NOMO-1 treated with DMSO at 0.1 percent for 48 hours (cell line): Measurements from ENCODE around the gene ZNF431.
A peak's percentile ranks its signal among the peaks of the same experiment; 100 is the strongest.
"Not testable (repeated sequence)": the region's sequence is repeated elsewhere in the genome, so short reads cannot be mapped to it uniquely, and the experiment has no call there.

Experiments used
- DNase-seq: peaks from one replicate; lab custom pipeline; 2025; ENCODE audit not compliant: unreplicated experiment; lab: John Stamatoyannopoulos, UW

The ZNF431 gene

GRCh38 chr19:21143854-21144253 lies 2.0 kb downstream of the ZNF431 start:
- DNase-seq = no peak

GRCh38 chr19:21147540-21147939 lies 5.7 kb downstream of the ZNF431 start:
- no peak for DNase-seq

- DNase-seq = no peak
These were observed 6.8 kb downstream of the ZNF431 start for GRCh38 chr19:21148681-21149080.

GRCh38 chr19:21149877-21150276 lies 8.0 kb downstream of the ZNF431 start:
- DNase-seq = no peak

DNA sequence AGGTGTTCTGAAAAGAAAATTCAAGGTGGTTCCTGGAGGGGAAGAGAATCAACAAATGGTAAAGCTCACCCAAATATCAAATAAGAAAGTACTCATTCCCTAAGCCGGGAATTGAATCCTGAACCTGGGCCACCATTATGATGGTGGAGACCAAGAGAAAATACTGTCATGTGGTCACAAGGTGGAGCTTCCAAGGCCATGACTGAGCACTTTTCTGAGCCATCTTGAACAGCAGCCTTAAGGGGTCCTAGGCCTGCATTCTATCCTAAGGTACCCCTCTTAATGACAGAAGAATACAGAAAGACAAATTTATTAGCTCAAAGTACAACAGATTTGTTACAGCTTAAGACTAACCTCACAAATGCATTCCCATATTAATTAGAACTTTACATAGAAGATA lies 9.6 kb downstream of the ZNF431 start:
- no peak for DNase-seq

DNA sequence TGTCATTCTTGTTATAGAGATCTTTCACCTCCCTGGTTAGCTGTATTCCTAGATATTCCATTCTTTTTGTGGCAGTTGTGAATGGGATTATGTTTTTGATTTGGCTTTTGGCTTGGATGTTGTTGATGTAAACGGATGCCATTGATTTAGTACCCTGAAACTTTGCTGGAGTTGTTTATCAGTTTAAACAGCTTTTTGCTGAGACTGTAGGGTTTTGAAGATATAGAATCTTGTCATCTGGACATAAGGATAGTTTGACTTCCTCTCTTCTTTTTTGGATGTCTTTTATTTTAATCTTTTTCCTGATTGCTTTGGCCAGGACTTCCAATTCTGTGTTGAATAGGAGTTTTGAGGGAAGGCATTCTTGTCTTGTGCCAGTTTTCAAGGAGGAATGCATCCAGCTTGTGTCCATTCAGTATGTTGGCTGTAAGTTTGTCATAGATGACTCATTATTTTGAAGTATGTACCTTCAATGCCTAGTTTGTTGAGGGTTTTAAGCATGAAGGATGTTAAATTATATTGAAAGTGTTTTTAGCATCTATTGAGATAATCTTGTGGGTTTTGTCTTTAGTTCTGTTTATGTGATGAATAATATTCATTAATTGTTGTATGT lies 16.8 kb downstream of the ZNF431 start:
- no peak for DNase-seq

DNA sequence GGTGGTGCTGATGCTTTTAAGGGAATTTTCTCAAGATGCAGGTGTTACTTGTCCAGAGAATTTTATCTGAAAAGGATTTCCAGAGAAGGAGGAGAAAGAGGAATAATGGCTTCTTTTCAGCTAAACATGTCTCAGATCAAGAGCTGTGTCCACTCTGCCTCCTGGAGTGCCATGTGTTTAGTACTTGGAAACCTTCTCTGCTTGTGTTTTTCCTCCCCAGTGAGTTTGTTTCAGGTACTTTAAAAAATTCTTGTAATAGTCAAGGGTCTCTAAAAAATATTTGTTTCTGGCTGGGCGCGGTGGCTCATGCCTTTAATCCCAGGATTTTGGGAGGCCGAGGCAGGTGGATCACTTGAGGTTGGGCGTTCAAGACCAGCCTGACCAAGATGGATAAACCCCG lies 22.7 kb downstream of the ZNF431 start:
- DNase-seq = no peak

- no peak for DNase-seq
These were observed 24.6 kb downstream of the ZNF431 start for GRCh38 chr19:21166436-21166835.

GRCh38 chr19:21197590-21198295 lies 55.9 kb downstream of the ZNF431 start:
- DNase-seq = no peak

- peak; percentile 19 for DNase-seq
These were observed 61.1 kb downstream of the ZNF431 start for GRCh38 chr19:21202865-21203494.

DNA sequence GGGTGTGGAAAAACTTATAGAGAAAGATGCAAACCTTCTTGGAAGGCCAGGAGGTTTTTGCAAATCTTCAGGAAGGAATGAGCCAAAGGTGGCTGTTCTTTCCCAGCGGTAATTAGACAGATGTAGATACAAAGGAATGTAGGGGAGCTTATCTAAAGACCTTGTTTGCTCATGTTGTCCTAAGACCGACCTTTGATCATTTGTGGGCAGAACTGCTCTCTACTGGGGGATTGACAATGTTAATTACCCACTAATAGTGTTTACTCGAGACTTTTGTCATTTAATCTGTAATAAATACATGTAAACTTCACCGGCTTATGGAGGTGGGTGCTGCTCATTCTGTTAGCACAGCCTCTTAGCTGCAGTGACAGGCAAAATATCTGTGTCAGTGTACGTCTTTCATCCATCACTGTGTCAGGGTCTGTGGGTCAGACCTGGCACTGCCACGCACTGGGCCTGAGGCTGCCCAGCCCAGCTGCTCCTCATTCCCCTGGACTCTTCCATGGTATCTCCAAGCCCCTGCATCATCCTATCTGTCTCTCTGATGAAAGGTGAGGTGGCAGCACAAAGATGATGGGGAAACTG lies 68.3 kb downstream of the ZNF431 start:
- no peak for DNase-seq

DNA sequence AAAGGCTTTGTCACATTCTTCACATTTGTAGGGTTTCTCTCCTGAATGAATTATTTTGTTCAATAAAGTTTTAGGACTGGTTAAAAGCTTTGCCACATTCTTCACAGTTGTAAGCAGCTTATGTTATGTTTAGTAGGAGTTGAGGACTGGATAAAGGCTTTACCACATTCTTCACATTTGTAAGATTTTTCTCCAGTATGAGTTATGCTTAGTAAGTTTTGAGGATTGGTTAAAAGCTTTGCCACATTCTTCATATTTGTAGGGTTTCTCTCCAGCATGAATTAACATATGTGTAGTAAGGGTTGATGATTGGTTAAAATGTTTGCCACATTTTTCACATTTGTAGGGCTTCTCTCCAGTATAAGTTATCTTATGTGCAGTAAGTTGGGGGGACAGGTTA lies 79.9 kb downstream of the ZNF431 start:
- no peak for DNase-seq

- not testable (repeated sequence) for DNase-seq
These were observed 88.1 kb downstream of the ZNF431 start for GRCh38 chr19:21229938-21230337.

DNA sequence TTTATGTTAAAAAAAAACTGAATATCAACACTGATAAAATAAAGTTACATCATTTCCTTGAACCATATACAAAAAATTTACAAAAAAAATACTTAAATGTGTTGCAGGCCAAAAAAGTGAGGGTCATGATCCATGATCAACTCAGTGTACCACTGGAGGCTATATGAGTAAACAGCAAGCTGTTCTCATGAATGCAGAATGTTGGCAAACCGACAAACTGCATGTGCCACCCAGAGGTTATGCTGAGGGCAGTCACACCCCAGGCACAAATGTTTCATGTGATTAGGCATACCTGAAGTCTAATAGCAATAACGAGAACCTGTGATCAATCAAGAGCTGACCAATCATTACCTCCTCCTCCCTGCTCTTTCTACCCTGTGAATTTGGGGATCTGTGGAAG lies 91.9 kb downstream of the ZNF431 start:
- no peak for DNase-seq

GRCh38 chr19:21236751-21237150 lies 94.9 kb downstream of the ZNF431 start:
- not testable (repeated sequence) for DNase-seq

- no peak for DNase-seq
These were observed 96.8 kb downstream of the ZNF431 start for GRCh38 chr19:21238670-21239069.
